Kidney (tissue), 14 donors: ENCODE measurements around the gene KRT37. TPM values are rescaled to one million over a fixed set of nuclear protein-coding genes. Genes with fewer than 3 reads are reported as not detected.
"Not testable (repeated sequence)": the region's sequence is repeated elsewhere in the genome, so short reads cannot be mapped to it uniquely, and the experiment has no call there.

Experiments used
- DNase-seq, 5 donors: peaks; one replicate each; pipeline ENCODE4 v3.0.0-alpha.2; 2013 to 2020
- FAIRE-seq: peaks from 2 replicates; lab custom pipeline; 2012; peaks lifted over from hg19 to GRCh38; lab: Jason Lieb, UNC
- H3K27ac ChIP-seq, 2 donors: one replicate each; pipeline ENCODE4 v1.7.0; 2013; ENCODE audit warnings: low read depth in 2 of 2, low read length in 2 of 2, inconsistent platforms in 1 of 2
- H3K27me3 ChIP-seq: one replicate; pipeline ENCODE4 v1.7.1; 2013; ENCODE audit warnings: low read length, inconsistent platforms; ENCODE audit not compliant: control insufficient read depth, insufficient read depth
- H3K36me3 ChIP-seq, 3 donors: one replicate each; pipeline versions ENCODE4 v1.7.0 to v1.7.1; 2013; ENCODE audit warnings: low read length in 3 of 3, control low read depth in 1 of 3, inconsistent platforms in 1 of 3; ENCODE audit not compliant: insufficient read depth in 3 of 3, control insufficient read depth in 2 of 3
- H3K4me1 ChIP-seq, 3 donors: one replicate each; pipeline versions ENCODE4 v1.7.0 to v1.7.1; 2013; ENCODE audit warnings: low read length in 3 of 3, inconsistent platforms in 1 of 3, low read depth in 1 of 3; ENCODE audit not compliant: control insufficient read depth in 2 of 3, insufficient read depth in 2 of 3
- H3K4me3 ChIP-seq, 3 donors: one replicate each; pipeline versions ENCODE4 v1.7.0 to v1.8.1; 2013; ENCODE audit warnings: low read length in 3 of 3, control low read depth in 1 of 3, inconsistent platforms in 1 of 3
- H3K9ac ChIP-seq, 3 donors: one replicate each; pipeline versions ENCODE4 v1.7.0 to v1.7.1; 2013; ENCODE audit warnings: low read length in 3 of 3, control low read depth in 1 of 3, inconsistent platforms in 1 of 3
- H3K9me3 ChIP-seq, 3 donors: one replicate each; pipeline versions ENCODE4 v1.7.0 to v1.7.1; 2013; ENCODE audit warnings: low read length in 3 of 3, control low read depth in 1 of 3, inconsistent platforms in 1 of 3; ENCODE audit not compliant: control insufficient read depth in 2 of 3, insufficient read depth in 1 of 3
- intact Hi-C: fragments of 100-400 bp; cut with DNase I; formaldehyde crosslinking; loops from one replicate; pipeline ENCODE4 v1.11.1; 2022
- polyA plus RNA-seq: library from polyadenylated mRNA; stranded (reverse); fragments of 350-450 nt; fragmentation: Illumina TruSeq; extraction: RNeasy Lipid Tissue Mini Kit (QIAGEN cat#74804); gene quantifications from one replicate; pipeline ENCODE4 v1.2.3, GENCODE V29; 2014; ENCODE audit warnings: low read depth, low replicate concordance; ENCODE audit not compliant: insufficient read depth
- total RNA-seq: library from RNA; stranded (reverse); fragmentation: NEBNext Ultra II Directional; extraction: Animal tissue kit (Norgen Biotek cat#: 25700); gene quantifications from one replicate; pipeline ENCODE4 v1.2.1, GENCODE V29; 2021
- TF ChIP-seq, protein P1 (sequence below): IDR thresholded peaks from 3 replicates; pipeline ENCODE4 v1.5.1; 2012; ENCODE audit warnings: mild to moderate bottlenecking, moderate library complexity, borderline replicate concordance; ENCODE audit not compliant: insufficient read depth; ENCODE audit errors: extremely low read depth
- donor health status: control.
- donor health status: control.
- donor health status: control.
- donor health status: control.
- donor health status: control.
- donor health status: DM: yes; HTN: yes; CAD: no.
- donor health status: Normal renal cell carcinoma (clear cell type).

The KRT37 gene
- total and polyA plus RNA-seq, 2 donors from 2014 or later, result not detected

DNA sequence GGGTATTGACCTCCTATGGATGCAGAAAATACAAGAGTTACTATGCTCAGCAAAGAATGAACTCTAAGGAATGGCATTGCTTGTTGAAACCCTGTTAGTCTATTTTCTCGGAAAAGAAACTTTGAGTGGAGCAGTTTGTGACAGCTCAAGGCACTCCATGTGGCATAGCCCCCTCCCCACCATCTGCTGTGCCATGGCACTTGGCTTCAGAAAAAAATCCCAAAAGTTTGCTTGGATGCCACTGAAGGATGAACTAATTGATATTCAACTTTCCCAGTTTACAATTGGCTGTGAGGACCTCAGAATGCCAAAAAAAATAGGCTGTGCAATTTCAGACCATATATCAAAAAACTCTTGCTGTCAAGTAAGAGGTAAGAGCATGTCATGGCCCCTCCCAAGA is 28.8 kb downstream of the KRT37 start:
- Histone ChIP-seq H3K36me3 (no peaks in the 10 kb centered on the region), H3K4me1 (peaks cover 0 to 3% (median 0%) of the 10 kb centered on the region in 3 donors), H3K27ac (no peak overlapping the region), H3K9ac (no peak overlapping the region), H3K27me3 (no peaks in the 10 kb centered on the region), H3K4me3 (no peak overlapping the region), H3K9me3 (no peaks in the 10 kb centered on the region)
- FAIRE-seq (no peak), DNase-seq (no peak)
- intact Hi-C loops, result no loop called here
- TF ChIP-seq, protein P1, sequence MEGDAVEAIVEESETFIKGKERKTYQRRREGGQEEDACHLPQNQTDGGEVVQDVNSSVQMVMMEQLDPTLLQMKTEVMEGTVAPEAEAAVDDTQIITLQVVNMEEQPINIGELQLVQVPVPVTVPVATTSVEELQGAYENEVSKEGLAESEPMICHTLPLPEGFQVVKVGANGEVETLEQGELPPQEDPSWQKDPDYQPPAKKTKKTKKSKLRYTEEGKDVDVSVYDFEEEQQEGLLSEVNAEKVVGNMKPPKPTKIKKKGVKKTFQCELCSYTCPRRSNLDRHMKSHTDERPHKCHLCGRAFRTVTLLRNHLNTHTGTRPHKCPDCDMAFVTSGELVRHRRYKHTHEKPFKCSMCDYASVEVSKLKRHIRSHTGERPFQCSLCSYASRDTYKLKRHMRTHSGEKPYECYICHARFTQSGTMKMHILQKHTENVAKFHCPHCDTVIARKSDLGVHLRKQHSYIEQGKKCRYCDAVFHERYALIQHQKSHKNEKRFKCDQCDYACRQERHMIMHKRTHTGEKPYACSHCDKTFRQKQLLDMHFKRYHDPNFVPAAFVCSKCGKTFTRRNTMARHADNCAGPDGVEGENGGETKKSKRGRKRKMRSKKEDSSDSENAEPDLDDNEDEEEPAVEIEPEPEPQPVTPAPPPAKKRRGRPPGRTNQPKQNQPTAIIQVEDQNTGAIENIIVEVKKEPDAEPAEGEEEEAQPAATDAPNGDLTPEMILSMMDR, result no peak

DNA sequence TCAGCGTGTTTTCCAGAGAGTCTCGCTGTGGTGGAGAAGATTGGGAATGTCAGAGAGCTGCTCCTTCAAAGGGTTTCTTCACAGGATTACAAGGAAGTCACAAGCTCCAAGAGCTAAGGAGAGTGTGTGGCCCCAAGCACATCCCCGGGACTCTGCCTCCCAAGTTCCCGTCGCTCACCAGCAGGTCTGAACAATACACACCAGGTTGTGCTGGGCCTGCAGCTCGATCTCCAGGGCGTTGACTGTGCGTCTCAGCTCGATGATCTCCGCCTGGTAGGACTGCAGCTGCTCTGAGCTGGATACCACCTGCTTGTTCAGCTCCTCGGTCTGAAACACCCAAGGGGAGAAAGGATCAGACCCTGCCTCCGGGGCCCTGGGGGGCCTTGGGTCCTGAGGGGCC is 29.3 kb downstream of the KRT37 start:
- H3K27ac ChIP-seq, DNase-seq, H3K4me1 ChIP-seq, H3K27me3 ChIP-seq, H3K9me3 ChIP-seq, H3K9ac ChIP-seq, H3K36me3 ChIP-seq, intact Hi-C loops, FAIRE-seq, H3K4me3 ChIP-seq: not testable (repeated sequence)

- no peak for FAIRE-seq
- no peaks in the 10 kb centered on the region for H3K27me3 ChIP-seq
- no peak overlapping the region for H3K4me3 ChIP-seq
- no peaks in the 10 kb centered on the region for H3K36me3 ChIP-seq
- peaks cover 0 to 3% (median 0%) of the 10 kb centered on the region in 3 donors for H3K4me1 ChIP-seq
- H3K9me3 ChIP-seq, result no peaks in the 10 kb centered on the region
- intact Hi-C loops, result no loop called here
- TF ChIP-seq, protein P1, result no peak
- no peak overlapping the region for H3K9ac ChIP-seq
- no peak for DNase-seq
- H3K27ac ChIP-seq, result no peak overlapping the region
Measured at GRCh38 chr17:41394254-41394996, 30.0 kb downstream of the KRT37 start.

DNA sequence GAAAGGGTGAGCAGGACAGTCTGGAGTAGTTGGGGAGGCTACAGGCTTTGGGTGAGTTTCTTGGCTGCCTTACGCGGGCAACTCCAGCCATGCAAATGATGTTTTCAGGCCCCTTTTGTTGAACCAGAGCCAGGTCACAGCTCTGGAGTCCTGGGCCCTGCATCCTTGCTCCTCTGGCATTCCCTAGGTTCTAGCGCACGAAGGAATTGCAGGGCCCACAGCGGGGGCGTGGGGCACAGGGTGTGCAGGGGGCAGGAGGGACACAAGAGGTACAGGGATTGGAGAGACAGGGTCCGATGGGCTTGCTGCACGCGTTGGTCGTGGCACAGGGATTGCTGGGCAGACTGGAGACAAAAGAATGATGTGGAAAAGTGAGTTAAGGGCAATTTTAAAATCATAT is 30.6 kb downstream of the KRT37 start:
- TF ChIP-seq, protein P1, result no peak
- no peak for DNase-seq
- Histone ChIP-seq H3K9ac (no peak overlapping the region), H3K9me3 (no peaks in the 10 kb centered on the region), H3K27me3 (no peaks in the 10 kb centered on the region), H3K4me3 (no peak overlapping the region), H3K36me3 (no peaks in the 10 kb centered on the region), H3K4me1 (peaks cover 0 to 3% (median 0%) of the 10 kb centered on the region in 3 donors), H3K27ac (no peak overlapping the region)
- no peak for FAIRE-seq
- intact Hi-C loops, result no loop called here
